Central memory CD4-positive, alpha-beta T cell (primary cell): ENCODE results near the gene MPRIP.

ENCODE experiments used
- DNase-seq: peaks from one replicate; pipeline ENCODE4 v3.0.0; 2022

Gene MPRIP

GRCh38 chr17:17226451-17227265 is 184.4 kb downstream of the MPRIP start:
- DNase-seq: no peak

- DNase-seq: no peak
These were observed 185.6 kb downstream of the MPRIP start for GRCh38 chr17:17227608-17228520.

DNA sequence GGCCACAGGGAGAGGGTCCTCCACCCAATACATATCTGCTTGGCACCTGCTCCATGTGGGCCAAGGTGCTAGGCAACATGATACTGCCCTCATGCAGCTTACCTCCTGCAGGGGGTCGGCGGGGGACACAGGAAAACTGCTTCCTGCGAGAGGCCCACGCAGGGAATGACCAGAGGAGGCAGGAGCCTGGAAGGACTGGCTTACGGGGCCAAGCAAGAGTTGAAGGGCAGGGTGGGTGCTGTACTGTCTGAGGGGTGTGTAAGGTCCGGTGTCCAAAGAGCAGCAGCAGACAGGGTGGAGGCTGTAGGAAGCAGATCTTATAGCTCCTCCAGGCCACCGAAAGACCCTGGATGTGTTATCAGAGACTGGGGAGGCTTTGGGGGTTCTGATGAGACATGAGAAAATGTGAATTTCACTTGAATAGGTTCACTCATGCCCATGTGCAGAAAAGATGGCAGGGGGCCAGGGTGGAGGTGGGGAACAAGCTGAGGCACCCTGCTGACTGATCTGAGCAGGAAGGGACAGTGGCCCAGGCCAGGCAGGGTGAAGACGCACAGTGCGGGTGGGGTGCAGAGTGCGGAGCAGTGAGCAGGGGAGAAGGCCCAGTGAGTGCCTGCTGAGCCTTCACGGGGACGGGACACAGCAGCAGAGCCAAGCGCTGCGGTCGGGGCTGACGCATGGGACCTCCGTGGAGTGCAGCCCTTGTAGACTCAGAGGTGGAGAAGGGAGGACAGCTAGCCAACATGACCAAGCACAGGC is 186.4 kb downstream of the MPRIP start:
- no peak for DNase-seq

GRCh38 chr17:17229416-17230384 is 187.4 kb downstream of the MPRIP start:
- no peak for DNase-seq

- DNase-seq: no peak
These were observed 189.5 kb downstream of the MPRIP start for GRCh38 chr17:17231621-17232302.

DNA sequence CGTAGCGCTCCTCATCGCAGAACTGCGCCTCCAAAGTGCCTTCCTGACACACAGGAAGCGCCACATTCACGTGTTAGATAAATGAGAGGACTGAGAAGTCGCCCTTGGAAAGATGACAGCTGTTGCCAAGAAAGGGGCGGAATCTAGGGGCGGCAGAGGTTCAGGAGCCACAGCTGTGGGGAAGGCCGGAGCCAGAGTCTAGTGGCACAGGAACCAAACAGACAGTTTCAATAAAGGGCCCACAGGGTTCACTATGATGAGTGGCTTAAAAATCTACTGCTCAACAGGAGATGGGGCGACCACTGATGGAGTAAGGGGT is 190.0 kb downstream of the MPRIP start:
- no peak for DNase-seq

GRCh38 chr17:17235212-17236174 is 193.2 kb downstream of the MPRIP start:
- DNase-seq: no peak

GRCh38 chr17:17236295-17237025 is 194.2 kb downstream of the MPRIP start:
- peak; percentile 2 for DNase-seq

DNA sequence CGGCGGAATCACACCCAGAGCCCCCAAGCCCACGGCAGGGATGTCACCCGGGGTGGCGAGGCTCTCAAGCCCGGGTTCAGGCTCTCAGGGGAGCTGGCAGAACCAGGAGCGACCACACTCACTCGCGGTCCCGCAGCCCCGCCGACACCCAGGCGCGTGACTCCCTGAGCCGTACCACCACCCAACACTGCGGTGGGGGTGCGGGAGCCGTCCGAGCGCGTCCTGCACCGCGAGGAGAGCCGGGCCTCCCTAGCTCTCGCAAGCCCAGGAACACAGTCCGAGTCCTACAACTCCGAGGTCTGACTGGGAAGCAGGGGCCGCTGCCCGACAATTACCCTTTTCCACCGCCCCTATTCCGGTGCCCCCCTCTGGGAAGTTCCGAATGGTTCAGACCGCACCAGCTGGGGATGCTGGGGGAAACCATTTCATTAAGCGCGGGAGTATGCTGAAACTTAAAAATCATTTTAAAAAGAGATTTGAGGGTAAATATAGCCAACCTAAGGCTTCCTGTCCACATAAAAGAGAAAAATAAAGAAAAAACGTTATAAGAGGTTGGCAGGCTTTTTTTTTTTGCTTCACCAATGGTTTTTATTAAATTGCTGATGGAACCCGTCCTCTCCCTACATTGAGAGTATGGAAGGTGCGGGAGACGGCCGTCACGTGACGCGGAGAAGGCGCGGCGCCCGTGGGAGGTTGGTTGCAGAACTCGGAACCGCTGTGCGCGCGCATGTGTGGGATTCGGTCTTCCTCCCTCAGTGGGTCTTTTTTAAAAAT is 195.0 kb downstream of the MPRIP start, which contains the start of gene FLCN:
Gene FLCN (minus strand): TSS at position 143 of the 774 bp plus-strand sequence. CDS start 9,031 bp downstream, outside the sequence.
- DNase-seq: peak; percentile 88

- no peak for DNase-seq
These were observed 197.6 kb downstream of the MPRIP start for GRCh38 chr17:17239832-17240231.

DNA sequence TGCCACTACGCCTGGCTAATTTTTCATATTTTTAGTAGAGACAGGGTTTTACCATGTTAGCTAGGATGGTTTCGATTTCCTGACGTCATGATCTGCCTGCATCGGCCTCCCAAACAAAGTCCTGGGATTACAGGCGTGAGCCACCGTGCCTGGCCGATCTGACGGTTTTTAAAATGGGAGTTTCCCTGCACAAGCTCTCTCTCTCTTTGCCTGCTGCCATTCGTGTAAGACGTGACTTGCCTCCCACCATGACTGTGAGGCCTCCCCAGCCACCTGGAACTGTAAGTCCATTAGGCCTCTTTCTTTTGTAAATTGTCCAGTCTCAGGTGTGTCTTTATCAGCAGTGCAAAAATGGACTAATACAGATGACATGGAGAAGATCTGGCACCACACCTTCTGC is 199.4 kb downstream of the MPRIP start:
- DNase-seq: no peak

DNA sequence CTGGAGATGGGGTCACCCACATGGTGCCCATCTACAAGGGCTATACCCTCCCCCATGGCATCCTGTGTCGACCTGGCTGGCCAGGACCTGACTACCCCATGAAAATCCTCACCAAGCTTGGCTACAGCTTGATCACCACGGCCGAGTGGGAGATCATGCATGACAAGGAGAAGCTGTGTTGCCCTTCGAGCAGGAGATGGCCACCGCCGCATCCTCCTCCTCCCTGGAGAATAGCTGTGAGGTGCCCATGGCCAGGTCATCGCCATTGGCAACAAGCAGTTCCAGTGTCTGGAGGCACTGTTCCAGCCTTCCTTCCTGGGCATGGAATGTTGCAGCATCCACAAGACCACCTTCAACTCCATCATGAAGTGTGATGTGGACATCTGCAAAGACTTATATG is 200.0 kb downstream of the MPRIP start:
- DNase-seq: no peak
